GM18861 (cell line): ENCODE data around the gene LSMEM2.
"Not testable (repeated sequence)": the region's sequence is repeated elsewhere in the genome, so short reads cannot be mapped to it uniquely, and the experiment has no call there.

Experiments
- ATAC-seq: cut with Tn5 transposase; IDR thresholded peaks from one replicate; pipeline ENCODE4 v1.9.1; 2021; ENCODE audit not compliant: unreplicated experiment

LSMEM2 gene

GRCh38 chr3:50278880-50279224 is at the start of gene LSMEM2:
Gene LSMEM2 (plus strand): TSS chr3:50279087. CDS start chr3:50279114, 27 bp downstream.
- no peak for ATAC-seq

- no peak for ATAC-seq
Observed at GRCh38 chr3:50229490-50229889, 49.4 kb upstream of the LSMEM2 start.

- no peak for ATAC-seq
Observed at GRCh38 chr3:50230104-50230793, 48.6 kb upstream of the LSMEM2 start.

GRCh38 chr3:50230794-50231125 is 48.1 kb upstream of the LSMEM2 start:
- no peak for ATAC-seq

GRCh38 chr3:50231581-50231980 is 47.3 kb upstream of the LSMEM2 start:
- ATAC-seq, result no peak

- no peak for ATAC-seq
Observed at GRCh38 chr3:50232303-50232702, 46.6 kb upstream of the LSMEM2 start.

- no peak for ATAC-seq
Observed at GRCh38 chr3:50233176-50233575, 45.7 kb upstream of the LSMEM2 start.

GRCh38 chr3:50235716-50236483 is 43.0 kb upstream of the LSMEM2 start, which contains the start of gene GNAI2:
Gene GNAI2 (plus strand): TSS chr3:50236204. CDS start chr3:50236336, 132 bp downstream.
- ATAC-seq, result peak; percentile 86

- no peak for ATAC-seq
Observed at GRCh38 chr3:50236484-50237132, 42.3 kb upstream of the LSMEM2 start.

GRCh38 chr3:50237133-50237651 is 41.7 kb upstream of the LSMEM2 start:
- no peak for ATAC-seq

GRCh38 chr3:50237754-50238548 is 40.9 kb upstream of the LSMEM2 start:
- peak; percentile 34 for ATAC-seq

GRCh38 chr3:50238549-50239026 is 40.3 kb upstream of the LSMEM2 start:
- ATAC-seq, result no peak

GRCh38 chr3:50239649-50240048 is 39.2 kb upstream of the LSMEM2 start:
- no peak for ATAC-seq

GRCh38 chr3:50241163-50241562 is 37.7 kb upstream of the LSMEM2 start:
- no peak for ATAC-seq

- no peak for ATAC-seq
Observed at GRCh38 chr3:50241713-50242380, 37.0 kb upstream of the LSMEM2 start.

- ATAC-seq, result no peak
Observed at GRCh38 chr3:50242381-50242770, 36.5 kb upstream of the LSMEM2 start.

- ATAC-seq, result no peak
Observed at GRCh38 chr3:50242851-50243542, 35.9 kb upstream of the LSMEM2 start.

GRCh38 chr3:50243543-50243895 is 35.4 kb upstream of the LSMEM2 start:
- ATAC-seq, result no peak

GRCh38 chr3:50244813-50245212 is 34.1 kb upstream of the LSMEM2 start:
- ATAC-seq, result not testable (repeated sequence)

GRCh38 chr3:50245251-50245745 is 33.6 kb upstream of the LSMEM2 start:
- no peak for ATAC-seq
